ENCODE measurements around the gene SSR1. TPM values are rescaled to one million over a fixed set of nuclear protein-coding genes. Genes with fewer than 3 reads are reported as not detected.

Gene SSR1
- total RNA-seq, 4 donors from 2014 or later: 12.7 to 68.9 (median 50.3) TPM

DNA sequence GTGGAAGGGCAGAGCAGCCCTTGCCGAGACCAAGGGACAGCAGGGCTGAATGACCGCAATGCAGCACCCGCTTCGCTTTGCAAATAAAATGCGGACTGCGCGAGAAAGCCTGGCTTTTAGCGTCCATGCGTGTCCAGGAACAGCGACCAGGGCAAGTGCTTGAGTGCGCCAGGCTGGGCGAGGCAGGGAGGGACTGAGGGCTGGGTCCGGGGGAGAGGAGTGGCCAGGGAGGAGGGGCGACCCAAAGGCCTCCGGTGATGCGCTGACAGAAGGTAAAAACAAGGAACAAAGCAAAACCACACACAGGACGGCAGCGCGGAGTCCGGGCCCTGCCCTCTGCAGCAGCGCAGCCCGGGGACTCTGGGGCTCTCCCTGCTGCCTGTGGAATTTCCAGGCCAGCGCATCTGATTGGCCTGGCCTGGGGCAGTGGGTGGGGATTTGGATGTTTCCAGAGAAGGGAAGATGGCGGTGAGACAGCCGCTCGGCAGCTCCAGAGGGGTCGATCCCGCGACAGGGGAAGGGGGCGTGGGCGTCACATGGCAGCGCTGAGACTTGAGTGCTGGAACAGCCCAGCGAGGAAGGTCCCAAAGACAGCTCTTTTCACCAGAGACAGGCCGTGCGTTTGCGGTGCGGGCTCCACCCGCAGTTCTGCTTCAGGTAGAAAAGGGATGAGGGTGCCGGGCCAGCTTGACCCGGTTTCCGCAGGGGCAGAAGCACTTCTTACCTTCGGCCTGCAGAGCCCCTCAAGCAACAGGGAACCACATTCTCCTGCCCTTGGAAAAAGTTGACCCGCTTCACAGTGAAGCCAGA lies 51.8 kb downstream of the SSR1 start:
- in situ Hi-C loops (cut with MboI; ENCODE audit: low pct_ligation_motif_present in 1 of 4, low pct_unique_long_range_greater_than_20kb in 1 of 4, low sequenced_read_pairs in 3 of 4): no loop called here
- WGBS, 2 donors (ENCODE audit: low coverage in 1 of 2): 0 to 3% methylated on average over 3 to 41 of the region's 43 CpGs
- H3K4me3 ChIP-seq: peak overlapping the region; percentile 42 to 58 (median 49)
- no peaks in the 10 kb centered on the region for H3K36me3 ChIP-seq
- DNase-seq: peak; percentile 86
- H3K27ac ChIP-seq: peak overlapping the region; percentile 70 to 83 (median 80)
- intact Hi-C loops (cut with DNase I; ENCODE audit: low total_unique reads): no loop called here
- peaks cover 0 to 15% (median 10%) of the 10 kb centered on the region in 4 donors for H3K4me1 ChIP-seq
- no peaks in the 10 kb centered on the region for H3K9me3 ChIP-seq
- peak; percentile 61 to 72 (median 70) for TF ChIP-seq POLR2AphosphoS5 (IDR thresholded peaks at IDR 0.05)
- peak; percentile 72 for TF ChIP-seq POLR2A (IDR thresholded peaks at IDR 0.05)
- TF ChIP-seq EP300 (IDR thresholded peaks at IDR 0.05; ENCODE audit: low read depth): no peak
- no peaks in the 10 kb centered on the region for H3K27me3 ChIP-seq

DNA sequence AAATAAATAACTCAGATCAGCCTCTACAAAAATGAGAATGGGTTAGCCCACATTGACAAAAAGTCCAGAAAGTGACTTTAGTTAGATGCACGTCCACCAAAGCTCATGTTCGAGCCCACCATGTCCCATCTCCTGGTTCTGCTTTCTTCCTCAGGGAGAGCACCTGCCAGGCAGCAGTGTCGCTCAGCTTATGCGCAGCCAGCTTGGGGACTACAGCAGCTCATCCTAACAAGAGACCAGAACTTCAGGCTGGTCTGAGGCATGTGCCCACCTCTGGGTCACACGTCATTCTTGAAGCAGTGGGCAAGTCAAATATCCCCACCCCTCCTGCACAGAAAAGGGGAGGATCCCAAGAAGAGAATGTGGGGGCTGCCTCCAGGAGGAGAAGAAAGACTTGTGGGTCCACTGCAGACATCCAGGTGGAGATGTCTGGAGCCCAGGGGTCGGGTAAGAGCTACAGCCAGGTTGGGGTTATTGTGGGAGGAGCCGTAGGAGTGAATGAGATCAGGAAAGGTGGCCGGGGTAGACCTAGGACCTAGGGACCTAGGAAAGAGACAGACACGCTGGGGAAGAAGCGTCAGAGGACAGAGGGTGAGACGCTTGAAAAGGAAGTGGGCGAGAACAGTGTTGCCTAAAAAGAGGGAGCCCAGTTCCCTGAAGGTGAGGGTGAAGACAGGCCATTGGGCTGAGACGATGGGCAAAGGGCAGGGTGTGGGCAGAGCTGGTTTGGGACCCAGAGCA lies 52.5 kb downstream of the SSR1 start:
- WGBS, 2 donors (ENCODE audit: low coverage in 1 of 2): 53 to 54% methylated on average over 7 to 13 of the region's 13 CpGs
- Histone ChIP-seq H3K9me3 (no peaks in the 10 kb centered on the region), H3K27ac (peak overlapping the region; percentile 70 to 83 (median 80)), H3K27me3 (no peaks in the 10 kb centered on the region), H3K4me3 (peak overlapping the region; percentile 42 to 58 (median 49)), H3K4me1 (peaks cover 0 to 15% (median 10%) of the 10 kb centered on the region in 4 donors), H3K36me3 (no peaks in the 10 kb centered on the region)
- no peak for DNase-seq
- TF ChIP-seq, protein P1, sequence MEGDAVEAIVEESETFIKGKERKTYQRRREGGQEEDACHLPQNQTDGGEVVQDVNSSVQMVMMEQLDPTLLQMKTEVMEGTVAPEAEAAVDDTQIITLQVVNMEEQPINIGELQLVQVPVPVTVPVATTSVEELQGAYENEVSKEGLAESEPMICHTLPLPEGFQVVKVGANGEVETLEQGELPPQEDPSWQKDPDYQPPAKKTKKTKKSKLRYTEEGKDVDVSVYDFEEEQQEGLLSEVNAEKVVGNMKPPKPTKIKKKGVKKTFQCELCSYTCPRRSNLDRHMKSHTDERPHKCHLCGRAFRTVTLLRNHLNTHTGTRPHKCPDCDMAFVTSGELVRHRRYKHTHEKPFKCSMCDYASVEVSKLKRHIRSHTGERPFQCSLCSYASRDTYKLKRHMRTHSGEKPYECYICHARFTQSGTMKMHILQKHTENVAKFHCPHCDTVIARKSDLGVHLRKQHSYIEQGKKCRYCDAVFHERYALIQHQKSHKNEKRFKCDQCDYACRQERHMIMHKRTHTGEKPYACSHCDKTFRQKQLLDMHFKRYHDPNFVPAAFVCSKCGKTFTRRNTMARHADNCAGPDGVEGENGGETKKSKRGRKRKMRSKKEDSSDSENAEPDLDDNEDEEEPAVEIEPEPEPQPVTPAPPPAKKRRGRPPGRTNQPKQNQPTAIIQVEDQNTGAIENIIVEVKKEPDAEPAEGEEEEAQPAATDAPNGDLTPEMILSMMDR (IDR thresholded peaks at IDR 0.05): no peak
- no peak for TF ChIP-seq EP300 (IDR thresholded peaks at IDR 0.05; ENCODE audit: low read depth)
- TF ChIP-seq POLR2A (IDR thresholded peaks at IDR 0.05): no peak
- no peak for TF ChIP-seq POLR2AphosphoS5 (IDR thresholded peaks at IDR 0.05)
- intact Hi-C loops (cut with DNase I; ENCODE audit: low total_unique reads): no loop called here
- in situ Hi-C loops (cut with MboI; ENCODE audit: low pct_ligation_motif_present in 1 of 4, low pct_unique_long_range_greater_than_20kb in 1 of 4, low sequenced_read_pairs in 3 of 4): no loop called here

DNA sequence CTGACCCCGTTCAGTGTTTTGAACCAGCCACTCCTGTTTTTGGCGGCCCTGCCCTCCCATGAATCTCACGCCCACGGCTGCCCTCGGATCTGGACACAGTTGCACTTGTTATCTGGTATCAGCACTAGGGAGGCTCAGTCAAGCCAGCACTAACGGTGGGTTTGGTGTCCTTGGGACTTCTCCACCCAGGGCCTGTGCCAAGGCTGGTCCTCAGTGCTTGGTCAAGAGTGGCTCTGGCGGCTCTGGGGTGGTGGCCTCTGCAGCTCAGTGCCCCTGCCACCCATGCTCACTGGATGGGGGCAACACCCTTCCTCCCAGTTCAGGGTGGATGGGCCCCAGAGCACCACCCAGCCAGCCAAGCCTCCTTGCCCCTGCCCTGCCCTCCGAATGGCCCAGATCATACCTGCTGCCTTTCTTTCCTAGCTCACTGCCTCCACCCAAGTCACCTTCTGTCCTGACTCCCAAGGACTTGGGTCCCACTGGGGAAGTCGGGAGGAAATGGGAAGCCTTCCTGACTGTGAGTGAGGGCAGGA lies 54.7 kb downstream of the SSR1 start:
- no peak for DNase-seq
- in situ Hi-C loops (cut with MboI; ENCODE audit: low pct_ligation_motif_present in 1 of 4, low pct_unique_long_range_greater_than_20kb in 1 of 4, low sequenced_read_pairs in 3 of 4) (no loop called here), intact Hi-C loops (cut with DNase I; ENCODE audit: low total_unique reads) (no loop called here)
- TF ChIP-seq POLR2A (IDR thresholded peaks at IDR 0.05) (no peak), EP300 (IDR thresholded peaks at IDR 0.05; ENCODE audit: low read depth) (no peak), POLR2AphosphoS5 (IDR thresholded peaks at IDR 0.05) (no peak)
- TF ChIP-seq, protein P1 (IDR thresholded peaks at IDR 0.05): no peak
- H3K4me3 ChIP-seq: no peak overlapping the region
- H3K36me3 ChIP-seq: no peaks in the 10 kb centered on the region
- peaks cover 0 to 15% (median 10%) of the 10 kb centered on the region in 4 donors for H3K4me1 ChIP-seq
- H3K9me3 ChIP-seq: no peaks in the 10 kb centered on the region
- no peak overlapping the region for H3K27ac ChIP-seq
- WGBS, 2 donors (ENCODE audit: low coverage in 1 of 2): 89 to 93% methylated on average over 5 to 9 of the region's 9 CpGs
- H3K27me3 ChIP-seq: no peaks in the 10 kb centered on the region

DNA sequence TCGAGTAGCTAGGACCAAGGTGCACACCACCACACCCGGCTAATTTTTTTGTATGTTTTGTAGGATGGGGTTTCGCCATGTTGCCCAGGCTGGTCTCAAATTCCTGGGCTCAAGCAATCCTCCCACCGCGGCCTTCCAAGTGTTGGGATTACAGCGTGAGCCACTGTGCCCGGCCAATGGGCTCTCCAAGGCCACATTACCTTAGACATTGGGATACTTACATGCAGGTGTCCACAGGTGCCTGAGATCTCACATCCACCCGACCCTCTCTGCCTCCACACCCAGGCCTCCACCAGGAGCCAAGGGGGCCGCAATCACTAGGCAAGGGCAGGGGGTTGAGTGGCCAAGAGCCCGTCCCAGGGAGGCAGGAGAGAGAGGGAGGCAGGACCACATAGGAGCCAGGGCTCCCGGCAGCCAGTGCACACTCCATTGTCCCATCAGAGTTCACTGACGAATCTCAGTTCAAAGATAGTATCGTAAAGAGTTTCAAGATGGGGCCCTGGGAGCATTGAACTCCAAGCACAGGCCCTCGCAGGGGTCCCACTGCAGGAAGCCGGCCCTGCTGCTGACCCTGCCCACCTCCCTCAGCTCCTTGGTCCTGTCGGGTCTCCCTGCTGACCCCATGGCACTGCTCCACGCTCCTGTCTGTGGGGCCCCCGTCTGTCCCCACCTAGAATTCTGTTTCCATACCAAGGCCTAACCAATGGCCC lies 55.3 kb downstream of the SSR1 start:
- no peak for DNase-seq
- Histone ChIP-seq H3K36me3 (no peaks in the 10 kb centered on the region), H3K27me3 (no peaks in the 10 kb centered on the region), H3K4me1 (peaks cover 0 to 15% (median 10%) of the 10 kb centered on the region in 4 donors), H3K27ac (no peak overlapping the region), H3K9me3 (no peaks in the 10 kb centered on the region), H3K4me3 (no peak overlapping the region)
- intact Hi-C loops (cut with DNase I; ENCODE audit: low total_unique reads) (no loop called here), in situ Hi-C loops (cut with MboI; ENCODE audit: low pct_ligation_motif_present in 1 of 4, low pct_unique_long_range_greater_than_20kb in 1 of 4, low sequenced_read_pairs in 3 of 4) (no loop called here)
- TF ChIP-seq POLR2A (IDR thresholded peaks at IDR 0.05) (no peak), EP300 (IDR thresholded peaks at IDR 0.05; ENCODE audit: low read depth) (no peak), POLR2AphosphoS5 (IDR thresholded peaks at IDR 0.05) (no peak)
- TF ChIP-seq, protein P1 (IDR thresholded peaks at IDR 0.05): no peak
- 91 to 96% methylated on average over 7 to 18 of the region's 18 CpGs for WGBS, 2 donors (ENCODE audit: low coverage in 1 of 2)

All from transverse colon (tissue), 4 donors.